ENCODE results near the gene DNASE1L3.

Gene DNASE1L3

GRCh38 chr3:58177747-58178527, 32.8 kb downstream of the DNASE1L3 start:
- DNase-seq (ENCODE audit: low spot score) = peak; percentile 84

- no peak for DNase-seq (ENCODE audit: low spot score)
These were observed 33.8 kb downstream of the DNASE1L3 start for GRCh38 chr3:58176827-58177489.

GRCh38 chr3:58176185-58176530, 34.6 kb downstream of the DNASE1L3 start:
- DNase-seq (ENCODE audit: low spot score) = no peak

- DNase-seq (ENCODE audit: low spot score) = peak; percentile 44
These were observed 35.2 kb downstream of the DNASE1L3 start for GRCh38 chr3:58175437-58176184.

GRCh38 chr3:58175187-58175436, 35.7 kb downstream of the DNASE1L3 start:
- DNase-seq (ENCODE audit: low spot score) = no peak

- no peak for DNase-seq (ENCODE audit: low spot score)
These were observed 36.9 kb downstream of the DNASE1L3 start for GRCh38 chr3:58173669-58174398.

- no peak for DNase-seq (ENCODE audit: low spot score)
These were observed 37.6 kb downstream of the DNASE1L3 start for GRCh38 chr3:58173029-58173668.

- DNase-seq (ENCODE audit: low spot score) = no peak
These were observed 39.6 kb downstream of the DNASE1L3 start for GRCh38 chr3:58171126-58171525.

GRCh38 chr3:58170376-58170775, 40.4 kb downstream of the DNASE1L3 start:
- DNase-seq (ENCODE audit: low spot score) = no peak

GRCh38 chr3:58169371-58169770, 41.4 kb downstream of the DNASE1L3 start:
- DNase-seq (ENCODE audit: low spot score) = no peak

GRCh38 chr3:58168498-58168897, 42.3 kb downstream of the DNASE1L3 start:
- DNase-seq (ENCODE audit: low spot score) = no peak

GRCh38 chr3:58167431-58168351, 43.1 kb downstream of the DNASE1L3 start:
- DNase-seq (ENCODE audit: low spot score) = peak; percentile 56

GRCh38 chr3:58164906-58165821, 45.6 kb downstream of the DNASE1L3 start:
- DNase-seq (ENCODE audit: low spot score) = peak; percentile 61

- DNase-seq (ENCODE audit: low spot score) = peak; percentile 87
These were observed 46.4 kb downstream of the DNASE1L3 start for GRCh38 chr3:58164199-58164879.

- DNase-seq (ENCODE audit: low spot score) = no peak
These were observed 47.5 kb downstream of the DNASE1L3 start for GRCh38 chr3:58163234-58163633.

- no peak for DNase-seq (ENCODE audit: low spot score)
These were observed 49.1 kb downstream of the DNASE1L3 start for GRCh38 chr3:58161435-58162398.

- DNase-seq (ENCODE audit: low spot score) = no peak
These were observed 50.4 kb downstream of the DNASE1L3 start for GRCh38 chr3:58160399-58160798.

All from cerebellar cortex (tissue), 1 donor.